ENCODE results near the gene MCM5. TPM values are rescaled to one million over a fixed set of nuclear protein-coding genes. Genes with fewer than 3 reads are reported as not detected.

The MCM5 gene
- total and polyA plus RNA-seq, 2 of the 13 experiments (the other 11 are each of a cell fraction or from before 2014, with no cell fraction given): 40.2 to 93.5 TPM

GRCh38 chr22:35380537-35381423 is 19.2 kb upstream of the MCM5 start, which contains the start of gene HMOX1 (continued):
- no peak for TF ChIP-seq ZNF383 (CRISPR knock-in tag; IDR thresholded peaks at IDR 0.05; ENCODE audit: borderline replicate concordance)
- TF ChIP-seq RFX3 (CRISPR knock-in tag; IDR thresholded peaks at IDR 0.05): no peak
- peak; percentile 77 for TF ChIP-seq HOXA3 (CRISPR knock-in tag; IDR thresholded peaks at IDR 0.05)
- TF ChIP-seq GMEB2 (CRISPR knock-in tag; IDR thresholded peaks at IDR 0.05; ENCODE audit: low read depth): no peak
- peak; percentile 76 for TF ChIP-seq KDM5B (CRISPR knock-in tag; IDR thresholded peaks at IDR 0.05; ENCODE audit: borderline replicate concordance)
- peak; percentile 67; the same call in 1 of the 2 replicates for TF ChIP-seq SP4 (CRISPR knock-in tag; IDR thresholded peaks at IDR 0.05)
- no peak for TF ChIP-seq SNAPC2 (CRISPR knock-in tag; IDR thresholded peaks at IDR 0.05)
- peak; percentile 88 for TF ChIP-seq ZFP91 (CRISPR knock-in tag; IDR thresholded peaks at IDR 0.05; ENCODE audit: borderline replicate concordance)
- TF ChIP-seq ZNF343 (CRISPR knock-in tag; IDR thresholded peaks at IDR 0.05): no peak
- TF ChIP-seq ZNF331 (CRISPR knock-in tag; IDR thresholded peaks at IDR 0.05): peak; percentile 79
- TF ChIP-seq ZNF333 (CRISPR knock-in tag; IDR thresholded peaks at IDR 0.05; ENCODE audit: borderline replicate concordance): no peak
- TF ChIP-seq ELK4 (CRISPR knock-in tag; IDR thresholded peaks at IDR 0.05; ENCODE audit: borderline replicate concordance): no peak
- TF ChIP-seq ZNF276 (CRISPR knock-in tag; IDR thresholded peaks at IDR 0.05; ENCODE audit: low read depth): 0 out of 2 replicates have a peak, but pooled peaks have one; percentile 84
- no peak; the same call in 1 of the 2 replicates for TF ChIP-seq ZXDC (CRISPR knock-in tag; IDR thresholded peaks at IDR 0.05)
- TF ChIP-seq TP53 (CRISPR knock-in tag; conservative IDR thresholded peaks at IDR 0.05): no peak
- no peak; the same call in 1 of the 2 replicates for TF ChIP-seq ZNF614 (CRISPR knock-in tag; IDR thresholded peaks at IDR 0.05; ENCODE audit: borderline replicate concordance)
- TF ChIP-seq RFX5 (IDR thresholded peaks at IDR 0.05; ENCODE audit: low read depth, low read length): no peak
- TF ChIP-seq TRIM24 (CRISPR knock-in tag; IDR thresholded peaks at IDR 0.05): no peak

Data from HepG2 (cell line).